H1 (cell line): Measurements from ENCODE around the gene GUCY1A2. TPM values are rescaled to one million over a fixed set of nuclear protein-coding genes. Genes with fewer than 3 reads are reported as not detected.

ENCODE experiments used
- CTCF ChIA-PET: fragments of 300-600 bp; sonication (Branson Sonifier 250); formaldehyde crosslinking; loops from one replicate; lab custom pipeline; 2021; ENCODE audit not compliant: partially characterized antibody; lab: Charles Lee
- POLR2A ChIA-PET: fragments of 300-600 bp; sonication (Branson Sonifier 250); formaldehyde crosslinking; loops from one replicate; lab custom pipeline; 2021; ENCODE audit warnings: inconsistent platforms; ENCODE audit not compliant: partially characterized antibody; lab: Charles Lee
- DNase-seq, 2 experiments: peaks; one replicate each; pipeline versions ENCODE4 v3.0.0 to v3.0.0-alpha.2; 2010 to 2022; ENCODE audit warnings: low spot score in 2 of 2, low read depth in 1 of 2, mixed read lengths in 1 of 2
- FAIRE-seq: peaks from 2 replicates; lab custom pipeline; 2011; peaks lifted over from hg19 to GRCh38; lab: Jason Lieb, UNC
- H2AFZ ChIP-seq: 2 replicates; pipeline ENCODE4 v1.8.1; 2012; ENCODE audit warnings: low read length, inconsistent platforms
- H2AK5ac ChIP-seq: 2 replicates; pipeline ENCODE4 v1.6.1; 2013; ENCODE audit warnings: low read depth, low read length
- H2BK120ac ChIP-seq: replicated peaks from 2 replicates; pipeline ENCODE3; 2013; ENCODE audit warnings: low read depth, low read length, inconsistent platforms
- H2BK12ac ChIP-seq: 2 replicates; pipeline ENCODE4 v1.6.1; 2013; ENCODE audit warnings: low read depth, low read length
- H2BK15ac ChIP-seq: 2 replicates; pipeline ENCODE4 v1.6.1; 2013; ENCODE audit warnings: low read length
- H2BK20ac ChIP-seq: 2 replicates; pipeline ENCODE4 v1.6.1; 2013; ENCODE audit warnings: low read length
- H2BK5ac ChIP-seq: 2 replicates; pipeline ENCODE4 v1.6.1; 2013; ENCODE audit warnings: low read depth, low read length
- H3K14ac ChIP-seq: 2 replicates; pipeline ENCODE4 v1.6.1; 2013; ENCODE audit warnings: inconsistent platforms; ENCODE audit not compliant: insufficient read length
- H3K18ac ChIP-seq: 2 replicates; pipeline ENCODE4 v1.6.1; 2013; ENCODE audit warnings: low read length; ENCODE audit errors: extremely low read depth
- H3K23ac ChIP-seq: 2 replicates; pipeline ENCODE4 v1.6.1; 2013; ENCODE audit warnings: inconsistent platforms; ENCODE audit not compliant: insufficient read length
- H3K23me2 ChIP-seq: 2 replicates; pipeline ENCODE4 v1.6.1; 2013; ENCODE audit warnings: low read depth, low read length
- H3K27ac ChIP-seq: 2 replicates; pipeline ENCODE4 v1.6.1; 2011; ENCODE audit warnings: low read depth, low read length, inconsistent platforms
- H3K27me3 ChIP-seq, 4 experiments: replicated peaks in 1 of 4; 1 replicate in 1 of 4; 2 replicates in 3 of 4; pipeline versions ENCODE4 v1.6.1 to v1.8.1; 2011 to 2013; ENCODE audit warnings: low read length in 3 of 4, mild to moderate bottlenecking in 3 of 4, inconsistent platforms in 2 of 4, mixed read lengths in 2 of 4, moderate library complexity in 1 of 4; ENCODE audit not compliant: control insufficient read depth in 3 of 4, insufficient read depth in 3 of 4; ENCODE audit errors: extremely low read depth in 1 of 4
- H3K36me3 ChIP-seq, 4 experiments: 2 replicates each; pipeline versions ENCODE4 v1.6.1 to v1.8.1; 2011 to 2013; ENCODE audit warnings: mild to moderate bottlenecking in 4 of 4, low read length in 3 of 4, moderate library complexity in 2 of 4, control low read depth in 1 of 4, inconsistent platforms in 1 of 4; ENCODE audit not compliant: insufficient read depth in 4 of 4, control insufficient read depth in 2 of 4
- H3K4ac ChIP-seq: replicated peaks from 2 replicates; pipeline ENCODE3; 2013; ENCODE audit warnings: low read length, low read depth, mixed read lengths, inconsistent platforms; ENCODE audit not compliant: insufficient read length
- H3K4me1 ChIP-seq, 4 experiments: replicated peaks in 1 of 4; 1 replicate in 1 of 4; 2 replicates in 3 of 4; pipeline versions ENCODE4 v1.6.1 to v1.8.1; 2011 to 2013; ENCODE audit warnings: low read length in 3 of 4, inconsistent platforms in 2 of 4, mixed read lengths in 1 of 4; ENCODE audit not compliant: insufficient read depth in 4 of 4, control insufficient read depth in 3 of 4
- H3K4me2 ChIP-seq, 2 experiments: 2 replicates each; pipeline versions ENCODE4 v1.6.1 to v1.8.1; 2011 to 2013; ENCODE audit warnings: low read depth in 2 of 2, low read length in 2 of 2, control low read depth in 1 of 2, inconsistent platforms in 1 of 2, mild to moderate bottlenecking in 1 of 2; ENCODE audit not compliant: insufficient read depth in 1 of 2
- H3K4me3 ChIP-seq, 4 experiments: fragments of 200-600, 300-600 bp in 1 of 4; sonication (generic), shearing (Covaris generic), sonication (Bioruptor Twin) in 1 of 4; 2 replicates each; pipeline versions ENCODE4 v1.5.1 to v1.8.1; 2011 to 2016; ENCODE audit warnings: low read length in 4 of 4, low read depth in 3 of 4, control low read depth in 2 of 4, inconsistent platforms in 2 of 4, mild to moderate bottlenecking in 2 of 4, mixed read lengths in 1 of 4, moderate library complexity in 1 of 4; ENCODE audit not compliant: insufficient read depth in 2 of 4; ENCODE audit errors: extremely low read depth in 1 of 4
- H3K56ac ChIP-seq: replicated peaks from 2 replicates; pipeline ENCODE3; 2013; ENCODE audit warnings: low read depth, mild to moderate bottlenecking, mixed read lengths, low read length, inconsistent platforms; ENCODE audit not compliant: insufficient read length
- H3K79me1 ChIP-seq: 2 replicates; pipeline ENCODE4 v1.6.1; 2013; ENCODE audit warnings: low read depth, low read length, control low read depth
- H3K79me2 ChIP-seq, 2 experiments: 2 replicates each; pipeline versions ENCODE4 v1.6.1 to v1.8.1; 2012 to 2013; ENCODE audit warnings: low read length in 2 of 2, mild to moderate bottlenecking in 2 of 2, inconsistent platforms in 1 of 2; ENCODE audit not compliant: insufficient read depth in 2 of 2, control insufficient read depth in 1 of 2
- H3K9ac ChIP-seq, 4 experiments: replicated peaks in 1 of 4; 1 replicate in 1 of 4; 2 replicates in 3 of 4; pipeline versions ENCODE4 v1.6.1 to v1.8.1; 2011 to 2013; ENCODE audit warnings: low read depth in 3 of 4, low read length in 3 of 4, control low read depth in 2 of 4, mild to moderate bottlenecking in 2 of 4, moderate library complexity in 2 of 4, inconsistent platforms in 1 of 4; ENCODE audit errors: extremely low read depth in 1 of 4
- H3K9me3 ChIP-seq, 2 experiments: 2 replicates each; pipeline versions ENCODE4 v1.6.1 to v1.8.1; 2012 to 2013; ENCODE audit warnings: mild to moderate bottlenecking in 2 of 2, moderate library complexity in 2 of 2, control low read depth in 1 of 2, inconsistent platforms in 1 of 2, low read depth in 1 of 2, low read length in 1 of 2, mixed read lengths in 1 of 2; ENCODE audit not compliant: insufficient read depth in 2 of 2
- H4K20me1 ChIP-seq, 2 experiments: replicated peaks in 1 of 2; 2 replicates each; pipeline versions ENCODE3 to v1.8.1; 2011 to 2013; ENCODE audit warnings: inconsistent platforms in 2 of 2, low read length in 2 of 2, mild to moderate bottlenecking in 1 of 2; ENCODE audit not compliant: insufficient read depth in 2 of 2, control insufficient read depth in 1 of 2
- H4K5ac ChIP-seq: 2 replicates; pipeline ENCODE4 v1.6.1; 2013; ENCODE audit warnings: low read length, low read depth, mixed read lengths, inconsistent platforms; ENCODE audit not compliant: insufficient read length
- H4K8ac ChIP-seq: 2 replicates; pipeline ENCODE4 v1.8.0; 2013; ENCODE audit warnings: mild to moderate bottlenecking, moderate library complexity, low read length, inconsistent platforms; ENCODE audit not compliant: insufficient read depth; ENCODE audit errors: extremely low read depth
- H4K91ac ChIP-seq: replicated peaks from 2 replicates; pipeline ENCODE3; 2013; ENCODE audit warnings: low read length, mixed read lengths, inconsistent platforms; ENCODE audit not compliant: insufficient read length
- CBX8 ChIP-seq: fragments of 300-800, 300-1000 bp; sonication (generic); IDR thresholded peaks from 2 replicates; pipeline ENCODE4 v1.7.1; 2016; ENCODE audit warnings: low read depth, low read length, borderline replicate concordance
- CHD2 ChIP-seq: IDR thresholded peaks from 2 replicates; pipeline ENCODE4 v1.6.1; 2012; ENCODE audit warnings: low read length, improper control_type of control experiment
- CTCF ChIP-seq, 3 experiments: IDR thresholded peaks; 1 replicate in 2 of 3; 2 replicates in 1 of 3; pipeline versions ENCODE4 v1.5.1 to v1.6.1; 2011; ENCODE audit warnings: low read length in 3 of 3, mild to moderate bottlenecking in 3 of 3, inconsistent platforms in 2 of 3, low read depth in 1 of 3, moderate library complexity in 1 of 3; ENCODE audit not compliant: insufficient read depth in 1 of 3; ENCODE audit errors: control extremely low read depth in 1 of 3
- HDAC6 ChIP-seq: IDR thresholded peaks from one replicate; pipeline ENCODE4 v1.7.1; 2012; ENCODE audit warnings: low read depth, mild to moderate bottlenecking, inconsistent platforms, low read length, moderate library complexity
- KDM4A ChIP-seq: IDR thresholded peaks from one replicate; pipeline ENCODE4 v1.7.1; 2012; ENCODE audit warnings: low read depth, mild to moderate bottlenecking, moderate library complexity, low read length, inconsistent platforms; ENCODE audit not compliant: severe bottlenecking
- MAX ChIP-seq: IDR thresholded peaks from 2 replicates; pipeline ENCODE4 v1.6.1; 2012; ENCODE audit warnings: inconsistent platforms
- ZNF274 ChIP-seq: IDR thresholded peaks from 2 replicates; pipeline ENCODE4 v1.7.0; 2012; ENCODE audit warnings: low read length, borderline replicate concordance; ENCODE audit errors: extremely low read depth
- polyA plus RNA-seq, 7 experiments: library from polyadenylated mRNA; depleted of rRNA in 3 of 7; stranded (reverse) in 5 of 7; unstranded in 2 of 7; fragments of >200 nt in 5 of 7; fragments of 200-250 nt in 2 of 7; gene quantifications; 1 replicate in 5 of 7; 2 replicates in 1 of 7; 4 replicates in 1 of 7; pipeline versions ENCODE4 v1.2.1 to v1.2.3, GENCODE V29; 2011 to 2013; ENCODE audit warnings: missing spikeins in 2 of 7, mixed read lengths in 2 of 7
- total RNA-seq: library from RNA; stranded (reverse); fragmentation: NEBNext Ultra II Directional; extraction: Animal tissue kit (Norgen Biotek cat#: 25700); gene quantifications from 2 replicates; pipeline ENCODE4 v1.2.1, GENCODE V29; 2021

The GUCY1A2 gene
- total and polyA plus RNA-seq, 2 of the 8 experiments (the other 6 are each of a cell fraction or from before 2014, with no cell fraction given): 0.11 to 1.9 TPM

DNA sequence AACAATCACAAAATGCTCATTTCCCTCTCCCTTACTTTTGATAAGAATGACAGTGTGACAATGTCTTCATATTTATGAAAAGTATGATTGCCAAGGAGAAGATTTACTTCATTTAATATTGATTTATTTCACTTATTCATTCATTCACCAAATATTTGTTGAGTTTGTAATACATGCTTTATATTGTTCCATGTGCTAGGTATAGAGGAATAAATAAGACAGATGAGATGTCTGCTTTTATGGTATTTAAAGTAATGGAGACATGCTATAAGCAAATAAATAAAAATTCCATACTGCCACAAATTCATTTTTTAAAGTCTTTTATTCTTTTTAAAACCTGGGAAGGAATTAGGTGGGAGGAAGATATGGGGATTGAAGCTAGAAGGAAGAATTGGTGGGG, 289.4 kb downstream of the GUCY1A2 start:
- no peak overlapping the region for H2BK20ac ChIP-seq
- H3K56ac ChIP-seq: no peak overlapping the region
- no peak overlapping the region for H3K9ac ChIP-seq
- no peak overlapping the region for H2BK5ac ChIP-seq
- H2BK15ac ChIP-seq: no peak overlapping the region
- H4K91ac ChIP-seq: no peak overlapping the region
- H4K8ac ChIP-seq: no peak overlapping the region
- no peaks in the 10 kb centered on the region for H4K20me1 ChIP-seq
- ChIA-PET POLR2A (no interaction called here), CTCF (interaction anchor here (0.6 to 0.9 kb wide), 2 partner anchors 19 to 590 kb away, joined by 3 read pairs; no protein-coding TSS in a partner anchor)
- no peaks in the 10 kb centered on the region for H3K4me1 ChIP-seq
- no peaks in the 10 kb centered on the region for H3K79me1 ChIP-seq
- H4K5ac ChIP-seq: no peak overlapping the region
- H3K4me2 ChIP-seq: no peak overlapping the region
- no peak overlapping the region for H3K23ac ChIP-seq
- no peak for DNase-seq
- no peak overlapping the region for H2BK120ac ChIP-seq
- no peak overlapping the region for H2AFZ ChIP-seq
- H3K79me2 ChIP-seq: no peaks in the 10 kb centered on the region
- H3K23me2 ChIP-seq: no peaks in the 10 kb centered on the region
- no peak overlapping the region for H3K27ac ChIP-seq
- FAIRE-seq: no peak
- no peaks in the 10 kb centered on the region for H3K27me3 ChIP-seq
- no peak overlapping the region for H3K4me3 ChIP-seq
- H2BK12ac ChIP-seq: no peak overlapping the region
- H3K18ac ChIP-seq: no peak overlapping the region
- no peak overlapping the region for H2AK5ac ChIP-seq
- H3K14ac ChIP-seq: no peak overlapping the region
- H3K36me3 ChIP-seq: no peaks in the 10 kb centered on the region
- no peak overlapping the region for H3K4ac ChIP-seq
- no peaks in the 10 kb centered on the region for H3K9me3 ChIP-seq
- TF ChIP-seq CBX8: no peak
- no peak for TF ChIP-seq CTCF (IDR thresholded peaks at IDR 0.05; ENCODE audit: control extremely low read depth in 1 of 3, insufficient read depth in 1 of 3, low read depth in 1 of 3, low read length in 3 of 3)
- no peak for TF ChIP-seq CHD2
- TF ChIP-seq KDM4A: no peak
- TF ChIP-seq ZNF274: no peak
- no peak for TF ChIP-seq MAX
- no peak for TF ChIP-seq HDAC6
